Neural cell (in vitro differentiated cells): ENCODE data around the gene CIB4.

ENCODE experiments used
- CTCF ChIP-seq: fragments of 450-650 bp; IDR thresholded peaks from 2 replicates; pipeline ENCODE4 v1.5.1; 2014; ENCODE audit warnings: antibody characterized with exemption, mild to moderate bottlenecking, moderate library complexity; ENCODE audit not compliant: poor library complexity, severe bottlenecking
- EP300 ChIP-seq: fragments of 450-650 bp; conservative IDR thresholded peaks from 2 replicates; pipeline ENCODE4 v1.6.1; 2014; ENCODE audit warnings: antibody characterized with exemption, mild to moderate bottlenecking, moderate library complexity; ENCODE audit not compliant: poor library complexity, severe bottlenecking

GRCh38 chr2:26683583-26683982 lies 42.4 kb upstream of the CIB4 start:
- no peak for TF ChIP-seq CTCF
- no peak for TF ChIP-seq EP300
